Medulla oblongata (tissue), 1 donor: ENCODE measurements around the gene RFFL.

Experiments
- DNase-seq: peaks from one replicate; pipeline ENCODE4 v3.0.0-alpha.2; 2015; ENCODE audit errors: extremely low spot score

Gene RFFL

GRCh38 chr17:35081638-35082037 is 18.1 kb upstream of the RFFL start:
- DNase-seq: peak; percentile 51

GRCh38 chr17:35080536-35080935 is 17.0 kb upstream of the RFFL start:
- no peak for DNase-seq

GRCh38 chr17:35079547-35080423 is 16.3 kb upstream of the RFFL start:
- no peak for DNase-seq

GRCh38 chr17:35076874-35077273 is 13.4 kb upstream of the RFFL start:
- DNase-seq: no peak

- DNase-seq: peak; percentile 90
These were observed 11.5 kb upstream of the RFFL start for GRCh38 chr17:35074711-35075707.

GRCh38 chr17:35073991-35074627 is 10.6 kb upstream of the RFFL start:
- DNase-seq: peak; percentile 36

GRCh38 chr17:35073183-35073790 is 9.8 kb upstream of the RFFL start:
- no peak for DNase-seq

- peak; percentile 63 for DNase-seq
These were observed 5.8 kb upstream of the RFFL start for GRCh38 chr17:35069311-35069710.

- peak; percentile 29 for DNase-seq
These were observed 4.7 kb upstream of the RFFL start for GRCh38 chr17:35068249-35068648.

GRCh38 chr17:35065880-35066279 is 2.4 kb upstream of the RFFL start:
- DNase-seq: no peak

GRCh38 chr17:35064516-35065215 is 1.2 kb upstream of the RFFL start:
- DNase-seq: no peak

- DNase-seq: no peak
These were observed 1.2 kb downstream of the RFFL start for GRCh38 chr17:35062308-35062707.

- no peak for DNase-seq
These were observed 6.1 kb downstream of the RFFL start for GRCh38 chr17:35057332-35057915.

GRCh38 chr17:35056013-35056412 is 7.5 kb downstream of the RFFL start:
- DNase-seq: no peak

GRCh38 chr17:35053204-35053603 is 10.3 kb downstream of the RFFL start:
- no peak for DNase-seq

GRCh38 chr17:35052780-35053179 is 10.7 kb downstream of the RFFL start:
- DNase-seq: no peak

- DNase-seq: no peak
These were observed 11.3 kb downstream of the RFFL start for GRCh38 chr17:35052241-35052610.

GRCh38 chr17:35051579-35052240 is 11.8 kb downstream of the RFFL start:
- DNase-seq: peak; percentile 74

- DNase-seq: peak; percentile 70
These were observed 12.3 kb downstream of the RFFL start for GRCh38 chr17:35051183-35051578.

GRCh38 chr17:35050170-35050569 is 13.3 kb downstream of the RFFL start:
- DNase-seq: no peak
